Stimulated activated CD8-positive, alpha-beta memory T cell treated with anti-CD3 and anti-CD28 coated beads, Interleukin-15, amount 100 ng/mL, for 1 hour (primary cell): Measurements from ENCODE around the gene GIPR.
"Not testable (repeated sequence)": the region's sequence is repeated elsewhere in the genome, so short reads cannot be mapped to it uniquely, and the experiment has no call there.

Experiments used
- DNase-seq: peaks from one replicate; pipeline ENCODE4 v3.0.0-alpha.2; 2020; ENCODE audit warnings: low read depth

The GIPR gene

DNA sequence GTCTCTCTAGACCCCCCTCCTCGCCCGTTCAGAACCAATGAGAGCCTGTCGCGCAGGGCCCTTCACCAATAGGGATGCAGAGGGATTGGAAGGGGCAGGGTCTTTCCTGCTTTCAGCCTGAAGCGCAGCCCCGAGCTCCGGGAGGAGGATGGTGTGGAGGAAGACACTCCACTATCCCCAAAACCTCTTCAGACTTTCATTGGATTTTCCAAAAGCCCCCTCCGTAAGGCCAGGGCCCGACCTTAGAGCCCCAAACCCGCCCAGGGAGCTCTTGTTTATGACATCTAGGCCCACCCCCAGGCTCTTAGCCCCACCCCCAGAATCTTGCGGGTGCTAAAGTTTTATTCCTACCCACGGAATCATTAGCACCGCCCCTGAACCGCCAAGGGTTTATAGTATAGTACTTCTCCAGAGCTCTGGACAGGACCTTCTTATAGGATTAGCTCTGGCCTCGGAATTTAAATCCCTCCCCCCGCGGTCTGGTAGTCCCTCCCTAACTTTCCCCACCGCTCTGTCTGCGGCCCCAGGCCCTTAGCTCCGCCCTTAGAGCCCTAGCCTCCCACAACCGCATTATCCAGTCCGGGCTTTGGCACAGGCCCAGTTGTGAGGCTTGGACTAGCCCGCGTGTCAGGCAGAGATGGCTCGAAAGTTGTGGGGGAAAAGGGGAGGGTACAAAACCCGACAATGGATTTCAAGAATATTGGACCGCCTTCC lies 22.2 kb upstream of the GIPR start:
- DNase-seq = peak; percentile 49

DNA sequence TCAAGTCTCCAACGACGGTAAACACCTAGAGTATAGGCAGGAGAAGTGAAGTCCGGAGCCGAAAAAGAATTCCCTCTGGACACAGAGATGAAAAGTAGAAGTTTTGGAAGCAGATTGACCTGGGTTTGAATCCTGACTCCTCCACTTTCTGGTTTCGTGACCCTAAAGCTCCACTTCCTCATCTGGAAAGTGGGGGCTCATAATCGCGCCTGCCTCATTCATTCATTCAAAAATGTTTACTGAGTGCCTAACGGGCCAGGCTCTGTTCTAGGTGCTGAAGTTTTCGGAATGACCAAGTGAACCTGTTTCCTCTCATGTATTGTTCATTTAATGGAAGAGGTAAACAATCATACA lies 21.7 kb upstream of the GIPR start:
- DNase-seq = no peak

DNA sequence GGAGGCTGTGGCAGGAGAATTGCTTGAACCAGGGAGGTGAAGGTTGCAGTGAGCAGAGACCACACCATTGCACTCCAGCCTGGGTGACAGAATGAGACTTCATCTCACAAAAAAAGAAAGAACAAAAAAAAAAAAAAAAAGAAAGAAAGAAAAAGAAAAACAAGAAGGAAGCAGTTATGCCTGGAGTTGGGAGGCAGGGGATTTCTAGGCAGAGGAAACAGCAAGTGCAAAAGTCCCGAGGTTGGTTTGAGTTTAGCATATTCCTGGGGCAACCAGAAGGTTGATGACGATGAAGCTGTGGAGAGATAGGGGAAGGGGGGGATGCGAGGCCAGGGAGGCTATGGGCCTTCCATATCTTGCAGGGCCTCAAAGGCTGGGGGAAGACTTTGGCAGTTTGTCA lies 17.3 kb upstream of the GIPR start:
- no peak for DNase-seq

DNA sequence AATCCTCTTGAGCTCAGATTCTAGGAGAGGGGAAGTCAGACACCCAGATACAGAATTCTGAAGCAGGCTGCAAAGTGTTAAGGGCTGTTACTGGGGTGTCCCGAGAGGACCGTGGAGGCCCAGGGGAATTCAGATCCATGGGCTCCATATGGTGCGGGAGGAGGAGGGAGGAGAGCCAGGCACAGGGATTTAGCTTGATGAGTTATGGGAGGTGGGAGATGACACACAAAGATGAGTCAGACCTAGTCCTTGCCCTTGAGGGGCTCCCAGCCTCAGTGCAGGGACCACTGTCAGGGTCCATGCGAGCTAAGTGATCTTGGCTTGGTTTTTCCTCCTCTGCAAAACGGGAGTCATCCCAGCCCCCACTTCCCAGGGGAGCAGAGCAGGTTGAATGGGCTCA lies 14.4 kb upstream of the GIPR start:
- no peak for DNase-seq

DNA sequence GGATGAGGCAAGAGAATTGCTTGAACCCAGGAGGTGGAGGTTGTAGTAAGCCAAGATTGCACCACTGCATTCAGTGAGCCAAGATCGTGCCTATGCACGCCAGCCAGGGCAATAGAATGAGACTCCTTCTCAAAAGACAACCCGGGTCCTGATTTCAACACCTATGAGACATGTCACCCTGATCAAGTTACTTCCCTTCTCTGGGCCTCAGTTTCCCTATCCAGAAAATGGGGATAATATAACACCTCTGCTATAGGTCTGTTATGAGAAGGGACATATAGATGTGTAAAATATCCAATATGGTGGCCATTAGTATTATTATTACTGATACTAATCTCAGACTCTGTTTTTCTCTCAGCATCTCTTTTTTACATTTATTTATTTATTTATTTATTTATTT lies 12.9 kb upstream of the GIPR start:
- DNase-seq = no peak

DNA sequence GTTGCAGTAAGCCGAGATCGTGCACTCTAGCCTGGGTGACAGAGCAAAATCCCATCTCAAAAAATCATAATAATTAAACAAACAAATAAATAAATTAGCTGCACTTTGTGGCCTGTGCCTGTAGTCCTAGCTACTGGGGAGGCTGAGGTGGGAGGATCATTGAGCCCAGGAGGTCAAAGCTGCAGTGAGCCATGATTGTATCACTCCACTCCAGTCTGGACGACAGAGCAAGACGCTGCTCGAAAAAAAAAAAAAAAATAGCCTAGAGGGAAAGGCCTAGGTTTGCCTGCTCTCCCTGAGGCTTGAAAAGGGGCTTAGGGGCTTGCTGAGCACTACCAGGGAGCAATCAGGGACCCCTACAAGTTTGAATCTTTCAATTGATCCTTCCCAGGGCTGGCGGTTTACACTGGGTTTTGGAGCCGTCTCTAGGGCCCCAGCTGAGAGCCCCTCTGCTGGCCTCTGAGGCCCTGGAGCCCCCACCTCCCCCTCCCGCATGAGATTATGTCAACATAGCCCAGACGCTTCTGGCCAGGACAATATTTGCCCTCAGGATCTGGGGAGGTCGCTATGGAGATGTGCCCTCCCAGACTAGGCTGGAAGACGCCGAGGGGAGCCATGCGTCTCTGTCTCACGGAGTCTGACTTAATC lies 10.4 kb upstream of the GIPR start:
- DNase-seq = no peak

DNA sequence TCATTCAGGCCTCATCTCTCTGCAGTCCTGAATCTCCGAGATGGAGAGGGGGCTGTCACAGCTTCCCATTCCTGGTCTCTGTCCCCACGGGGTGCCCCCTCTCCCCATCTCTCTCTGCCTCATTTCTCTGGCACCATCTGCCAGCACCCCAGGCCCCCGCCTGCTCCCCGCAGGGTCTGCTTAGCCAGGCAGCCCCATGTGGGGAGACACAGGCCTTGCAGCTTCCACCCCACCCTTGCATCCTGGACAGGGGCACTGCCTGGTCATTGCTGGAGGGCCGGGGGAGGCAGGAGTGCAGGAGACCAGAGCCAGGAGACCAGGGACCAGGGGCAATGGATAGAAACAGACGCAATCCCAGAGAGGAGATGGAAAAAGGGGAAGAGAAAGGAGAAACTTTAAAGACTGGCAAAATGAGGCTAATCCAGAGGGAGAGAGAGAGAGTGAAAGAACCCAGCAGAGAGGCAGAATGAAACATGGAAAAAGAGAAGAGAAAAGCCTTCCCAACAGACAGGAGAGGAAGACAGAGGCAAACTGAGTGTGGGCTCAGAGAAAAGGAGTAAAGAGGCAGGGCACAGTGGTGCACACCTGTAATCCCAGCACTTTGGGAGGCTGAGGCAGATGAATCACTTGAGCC lies 8.8 kb upstream of the GIPR start:
- DNase-seq = no peak

DNA sequence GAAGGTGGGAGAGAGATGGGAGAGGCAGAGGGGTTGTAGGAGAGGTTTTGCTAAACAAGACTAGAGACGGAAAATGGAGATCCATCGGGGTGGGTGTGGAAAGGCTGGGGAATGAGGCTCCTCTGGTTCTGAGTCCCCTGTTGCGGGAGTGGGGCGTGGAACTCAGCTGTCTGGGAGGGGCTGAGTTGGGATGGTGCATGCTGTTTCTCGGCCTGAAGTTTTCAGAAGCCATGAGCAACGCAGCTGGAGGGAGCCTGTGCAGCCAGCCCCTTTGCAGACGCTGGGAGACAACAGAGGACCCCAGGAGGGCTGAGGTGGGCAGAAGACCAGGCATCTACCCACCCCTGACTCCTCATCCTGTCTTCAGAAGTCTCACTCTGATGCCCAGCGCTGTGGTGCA lies 7.4 kb upstream of the GIPR start:
- no peak for DNase-seq

DNA sequence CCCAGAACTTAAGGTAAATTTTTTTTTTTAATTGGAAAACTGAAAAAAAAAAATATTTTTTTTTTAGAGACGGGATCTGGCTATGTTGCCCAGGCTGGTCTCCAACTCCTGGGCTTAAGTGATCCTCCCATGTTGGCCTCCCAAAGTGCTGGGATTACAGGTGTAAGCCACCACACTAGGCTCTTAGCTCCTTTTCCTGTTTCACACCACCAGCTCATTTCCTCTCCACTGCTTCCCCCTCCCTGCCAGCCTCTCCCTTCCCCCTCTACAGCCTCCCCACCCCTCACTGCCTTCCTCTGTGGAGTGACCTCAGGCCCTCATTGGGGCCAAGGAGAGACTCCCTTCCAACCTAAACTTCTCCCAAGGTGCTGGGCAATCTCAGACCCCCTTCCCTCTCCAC lies 4.2 kb upstream of the GIPR start:
- no peak for DNase-seq

DNA sequence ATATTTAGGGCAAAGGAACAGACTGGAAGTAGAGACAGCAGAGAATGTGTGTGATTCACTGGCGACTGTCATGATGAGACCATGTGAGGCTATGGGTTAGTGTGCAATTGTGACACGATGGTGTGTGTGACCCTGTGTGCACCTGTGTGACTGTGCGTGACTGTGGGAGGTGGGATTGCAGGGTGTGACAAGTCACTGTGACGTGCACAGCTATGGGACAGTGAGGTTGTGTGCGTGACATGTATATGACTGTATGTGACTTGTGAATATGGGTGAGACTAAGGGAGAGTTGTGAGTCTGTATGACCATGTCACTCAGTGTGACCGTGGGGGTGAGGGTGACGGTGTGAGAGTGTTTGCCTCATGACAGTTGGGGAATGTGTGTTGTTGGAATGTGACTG lies 3.4 kb upstream of the GIPR start:
- no peak for DNase-seq

DNA sequence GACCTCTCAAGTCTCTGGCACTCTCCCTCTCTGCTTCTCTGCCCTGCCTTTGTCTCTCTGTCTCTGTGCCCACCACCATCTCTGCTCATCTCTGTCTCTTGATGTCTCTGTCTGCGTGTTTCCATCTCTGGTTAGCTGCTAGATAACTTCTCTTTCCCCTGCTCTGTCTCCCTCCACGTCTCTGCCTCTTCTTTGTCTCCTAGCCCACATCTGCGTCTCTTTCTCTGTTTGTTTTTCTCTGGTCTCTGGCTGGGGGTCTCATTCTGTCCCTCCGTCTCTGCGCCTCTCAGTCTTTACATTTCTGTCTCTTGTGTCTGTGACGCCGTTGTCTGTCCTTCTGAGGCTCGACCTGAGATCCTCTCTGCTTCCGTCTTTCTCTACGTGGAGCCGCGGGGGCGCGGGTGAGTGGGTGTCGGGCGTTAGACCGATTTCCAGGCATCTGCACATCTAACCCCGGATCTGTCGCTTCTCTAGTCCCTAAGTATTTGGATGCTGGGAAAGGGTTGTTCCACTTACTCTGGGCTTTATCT lies 386 bp downstream of the GIPR start:
- no peak for DNase-seq

DNA sequence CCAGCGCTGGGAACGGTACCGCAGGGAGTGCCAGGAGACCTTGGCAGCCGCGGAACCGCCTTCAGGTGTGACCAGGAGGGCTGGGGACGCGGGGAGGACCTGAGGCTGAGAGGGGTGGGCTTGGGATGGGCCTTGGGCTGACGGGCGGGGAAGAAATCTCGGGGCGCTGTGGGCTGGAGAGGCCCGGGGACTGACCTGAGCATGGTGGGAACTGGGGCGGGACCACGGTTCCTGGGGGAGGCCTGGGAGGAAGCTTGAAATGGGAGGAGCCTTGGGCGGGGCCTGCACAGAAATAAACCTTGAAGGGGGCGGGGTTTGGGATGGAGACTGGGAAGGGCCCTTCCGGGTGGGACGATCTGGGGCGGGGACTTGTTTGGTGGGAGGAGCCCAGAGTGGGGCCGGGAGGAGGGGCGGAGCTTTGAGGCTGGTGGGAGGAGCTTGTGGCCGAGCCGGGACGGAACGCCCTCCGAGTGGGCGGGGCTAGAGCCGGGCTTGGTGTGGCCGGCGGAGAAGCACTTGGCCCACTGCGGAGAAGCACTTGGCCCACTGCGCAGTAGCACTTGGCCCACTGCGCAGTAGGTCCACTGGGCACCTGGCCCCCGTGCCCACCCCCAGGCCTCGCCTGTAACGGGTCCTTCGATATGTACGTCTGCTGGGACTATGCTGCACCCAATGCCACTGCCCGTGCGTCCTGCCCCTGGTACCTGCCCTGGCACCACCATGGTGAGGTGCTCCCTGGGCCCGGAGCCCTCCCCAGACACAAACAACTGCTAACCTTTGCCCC lies 2.8 kb downstream of the GIPR start:
- DNase-seq = no peak

DNA sequence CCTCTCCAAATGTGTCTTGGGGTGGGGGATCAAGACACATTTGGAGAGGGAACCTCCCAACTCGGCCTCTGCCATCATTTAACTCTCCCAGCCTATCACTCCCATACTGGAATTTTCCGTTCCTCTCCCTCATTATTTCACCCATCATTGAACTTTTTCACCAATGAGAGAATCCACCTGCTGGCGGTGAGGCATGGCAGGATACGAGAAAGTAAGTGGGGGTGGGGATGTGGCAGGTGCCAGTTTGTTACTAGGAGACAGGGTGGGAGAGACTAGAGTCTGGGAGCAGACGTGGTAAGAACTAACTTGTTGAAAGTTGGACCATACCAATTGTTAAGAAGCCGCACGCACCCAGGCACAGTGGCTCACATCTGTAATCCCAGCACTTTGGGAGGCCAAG lies 6.9 kb downstream of the GIPR start:
- DNase-seq = no peak

DNA sequence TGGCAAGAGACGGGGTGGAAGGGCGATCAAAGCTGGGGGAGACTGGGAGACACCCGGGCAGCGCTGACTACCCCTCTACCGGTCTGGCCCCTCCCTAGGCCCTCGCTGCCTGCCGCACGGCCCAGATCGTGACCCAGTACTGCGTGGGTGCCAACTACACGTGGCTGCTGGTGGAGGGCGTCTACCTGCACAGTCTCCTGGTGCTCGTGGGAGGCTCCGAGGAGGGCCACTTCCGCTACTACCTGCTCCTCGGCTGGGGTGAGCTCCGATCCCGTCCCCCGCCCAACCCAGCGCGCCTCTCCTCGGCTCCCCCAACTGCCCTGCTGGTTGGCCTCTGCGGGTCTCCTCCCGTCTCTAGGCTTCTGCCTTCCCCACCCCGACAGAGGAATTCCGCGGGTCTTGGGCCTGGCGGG lies 8.8 kb downstream of the GIPR start:
- no peak for DNase-seq

DNA sequence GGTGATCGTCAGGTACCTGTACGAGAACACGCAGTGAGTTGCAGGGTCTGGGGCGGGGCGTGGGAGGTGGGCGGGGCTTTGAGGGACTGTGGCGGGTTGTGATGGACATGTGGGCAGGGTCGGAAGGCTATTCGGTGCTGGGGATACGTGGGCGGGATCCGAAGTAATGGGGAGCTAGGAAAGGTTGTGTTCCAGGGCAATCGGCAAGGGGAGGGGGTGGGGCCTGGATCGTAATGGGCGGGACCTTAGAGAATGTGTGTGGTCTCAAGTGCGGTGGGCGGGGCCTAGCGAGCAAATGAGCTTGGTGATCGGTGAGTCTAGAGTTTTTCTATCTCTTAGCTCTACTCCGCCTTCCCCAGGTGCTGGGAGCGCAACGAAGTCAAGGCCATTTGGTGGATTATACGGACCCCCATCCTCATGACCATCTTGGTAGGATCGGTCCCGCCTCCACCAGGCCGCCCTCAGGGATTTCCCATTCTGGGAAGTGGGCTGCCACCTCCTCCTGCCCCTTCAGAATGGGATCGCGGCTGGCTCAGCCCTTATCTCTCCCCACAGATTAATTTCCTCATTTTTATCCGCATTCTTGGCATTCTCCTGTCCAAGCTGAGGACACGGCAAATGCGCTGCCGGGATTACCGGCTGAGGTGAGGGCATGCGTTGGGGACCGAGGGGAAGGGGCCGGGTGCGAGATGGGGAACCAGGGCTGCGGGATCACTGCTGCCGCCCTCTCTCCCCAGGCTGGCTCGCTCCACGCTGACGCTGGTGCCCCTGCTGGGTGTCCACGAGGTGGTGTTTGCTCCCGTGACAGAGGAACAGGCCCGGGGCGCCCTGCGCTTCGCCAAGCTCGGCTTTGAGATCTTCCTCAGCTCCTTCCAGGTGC lies 9.6 kb downstream of the GIPR start:
- peak; percentile 61 for DNase-seq

DNA sequence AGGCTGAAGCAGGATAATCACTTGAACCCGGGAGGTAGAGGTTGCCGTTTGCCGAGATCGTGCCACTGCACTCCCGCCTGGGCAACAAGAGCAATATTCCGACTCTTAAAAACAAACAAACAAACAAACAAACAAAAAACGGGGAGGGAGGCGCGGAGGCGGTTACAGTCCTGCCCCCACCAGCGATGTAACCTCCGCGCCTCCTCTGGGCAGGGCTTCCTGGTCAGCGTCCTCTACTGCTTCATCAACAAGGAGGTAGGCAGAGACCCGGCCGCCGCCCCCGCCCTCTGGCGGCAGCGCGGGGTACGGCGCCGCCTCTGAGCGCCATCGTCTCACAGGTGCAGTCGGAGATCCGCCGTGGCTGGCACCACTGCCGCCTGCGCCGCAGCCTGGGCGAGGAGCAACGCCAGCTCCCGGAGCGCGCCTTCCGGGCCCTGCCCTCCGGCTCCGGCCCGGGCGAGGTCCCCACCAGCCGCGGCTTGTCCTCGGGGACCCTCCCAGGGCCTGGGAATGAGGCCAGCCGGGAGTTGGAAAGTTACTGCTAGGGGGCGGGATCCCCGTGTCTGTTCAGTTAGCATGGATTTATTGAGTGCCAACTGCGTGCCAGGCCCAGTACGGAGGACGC lies 13.5 kb downstream of the GIPR start:
- peak; percentile 69 for DNase-seq

DNA sequence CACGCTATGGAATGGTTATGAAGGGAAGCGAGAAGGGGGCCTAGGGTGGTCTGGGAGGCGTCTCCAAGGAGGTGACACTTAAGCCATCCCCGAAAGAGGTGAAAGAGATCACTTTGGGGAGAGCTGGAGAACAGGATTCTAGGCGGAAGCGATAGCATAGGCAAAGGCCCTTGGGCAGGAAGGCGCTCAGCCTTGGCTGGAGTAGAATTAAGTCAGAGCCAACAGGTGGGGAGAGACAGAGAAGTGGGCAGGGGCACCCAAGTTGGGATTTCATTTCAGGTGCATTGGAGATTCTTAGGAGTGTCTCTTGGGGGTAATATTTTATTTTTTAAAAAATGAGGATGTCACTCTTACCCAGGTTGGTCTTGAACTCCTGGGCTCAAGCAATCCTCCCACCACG lies 14.1 kb downstream of the GIPR start:
- no peak for DNase-seq

DNA sequence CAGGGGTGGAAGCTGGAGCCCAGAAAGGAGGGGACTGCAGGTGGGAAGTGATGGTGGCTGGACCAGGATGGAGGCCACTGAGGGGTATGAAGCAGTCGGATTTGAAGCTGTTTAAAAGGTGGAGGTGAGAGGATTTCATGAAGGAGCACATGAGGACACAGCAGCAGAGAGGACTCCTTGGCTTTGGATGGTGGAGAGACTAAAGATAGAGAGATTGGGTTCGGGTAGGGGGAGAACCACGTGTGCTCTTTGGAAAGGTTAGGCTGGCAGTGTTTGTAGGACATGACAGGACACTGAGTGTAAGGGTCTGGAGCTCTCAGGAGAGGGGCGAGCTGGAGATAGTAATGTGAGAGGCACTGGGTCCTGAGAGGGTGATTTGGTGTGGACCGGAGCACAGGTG lies 14.9 kb downstream of the GIPR start:
- DNase-seq = no peak

DNA sequence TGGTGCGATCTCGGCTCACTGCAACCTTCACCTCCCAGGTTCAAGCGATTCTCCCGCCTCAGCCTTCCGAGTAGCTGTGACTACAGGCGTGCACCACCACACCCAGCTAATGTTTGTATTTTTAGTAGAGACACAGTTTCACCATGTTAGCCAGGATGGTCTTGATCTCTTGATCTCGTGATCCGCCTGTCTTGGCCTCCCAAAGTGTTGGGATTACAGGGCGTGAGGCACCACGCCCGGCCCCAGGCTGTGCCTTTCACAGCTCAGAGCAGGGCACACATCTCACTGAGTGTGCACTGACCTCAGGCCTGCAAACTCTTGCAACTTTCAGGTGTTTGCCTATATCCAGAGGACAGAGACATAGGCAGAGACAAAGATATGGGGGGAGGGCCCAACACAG lies 17.0 kb downstream of the GIPR start:
- not testable (repeated sequence) for DNase-seq

DNA sequence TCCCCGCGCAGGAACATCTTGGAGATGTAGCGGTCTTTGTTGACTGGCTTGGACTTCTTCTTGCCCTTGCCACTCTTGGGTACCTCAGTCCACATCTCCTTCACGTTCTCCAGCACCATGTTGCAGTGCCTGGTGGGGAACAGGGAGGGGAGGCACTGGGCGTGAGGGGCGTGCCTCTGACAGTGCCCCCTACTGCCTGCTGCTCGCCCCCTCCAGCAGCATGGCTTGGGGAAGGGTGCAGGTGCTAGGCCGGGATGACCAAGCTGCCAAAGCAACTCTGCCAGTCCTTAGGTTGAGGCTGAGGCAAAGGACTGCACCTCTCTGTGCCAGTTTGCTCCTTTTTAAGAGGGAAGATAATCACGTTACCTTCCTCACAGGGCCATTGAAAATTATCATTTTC lies 19.6 kb downstream of the GIPR start:
- no peak for DNase-seq

DNA sequence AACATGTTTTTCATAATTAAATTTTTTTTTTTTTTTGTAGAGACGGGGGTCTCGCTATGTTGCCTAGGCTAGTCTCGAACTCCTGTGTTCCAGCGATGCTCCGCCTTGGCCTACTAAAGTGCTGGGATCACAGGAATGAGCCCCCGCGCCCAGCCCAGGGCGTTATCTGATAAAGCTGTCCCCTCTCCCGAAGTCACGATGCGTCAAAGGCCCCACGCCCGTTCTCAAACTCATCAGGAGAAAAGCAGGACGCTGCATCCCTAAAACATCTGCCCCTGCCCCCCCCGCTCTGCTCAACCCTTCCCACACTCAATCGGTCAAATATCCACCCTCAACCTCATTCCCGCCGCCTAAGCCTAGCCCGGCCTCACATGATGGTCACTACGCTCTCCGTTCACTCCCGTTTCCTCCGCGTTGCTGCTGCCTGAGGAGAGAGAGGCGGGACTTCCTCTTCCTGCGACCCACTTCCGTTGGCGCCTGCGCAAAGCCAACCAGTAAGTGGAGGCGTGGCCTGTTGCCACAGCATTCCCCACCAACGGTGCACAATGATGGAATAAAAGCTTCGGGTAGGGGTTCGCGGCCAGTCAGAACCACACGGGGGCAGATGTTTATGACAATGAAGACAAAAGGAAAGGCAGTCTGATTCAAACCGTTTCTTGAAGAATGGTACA lies 23.6 kb downstream of the GIPR start, which contains the start of gene SNRPD2:
Gene SNRPD2 (minus strand): TSS at position 438 of the 671 bp plus-strand sequence. CDS start 65 bp downstream, at position 373.
- DNase-seq = peak; percentile 88
